Ramos (cell line): Measurements from ENCODE around the gene RHOBTB3.
"Not testable (repeated sequence)": the region's sequence is repeated elsewhere in the genome, so short reads cannot be mapped to it uniquely, and the experiment has no call there.

Experiments used
- in situ Hi-C: fragments of 300-500 bp; cut with MboI; formaldehyde crosslinking; loops from one replicate; pipeline ENCODE4 v1.14.3; 2022; ENCODE audit warnings: low sequenced_read_pairs; ENCODE audit not compliant: unreplicated experiment

Gene RHOBTB3

DNA sequence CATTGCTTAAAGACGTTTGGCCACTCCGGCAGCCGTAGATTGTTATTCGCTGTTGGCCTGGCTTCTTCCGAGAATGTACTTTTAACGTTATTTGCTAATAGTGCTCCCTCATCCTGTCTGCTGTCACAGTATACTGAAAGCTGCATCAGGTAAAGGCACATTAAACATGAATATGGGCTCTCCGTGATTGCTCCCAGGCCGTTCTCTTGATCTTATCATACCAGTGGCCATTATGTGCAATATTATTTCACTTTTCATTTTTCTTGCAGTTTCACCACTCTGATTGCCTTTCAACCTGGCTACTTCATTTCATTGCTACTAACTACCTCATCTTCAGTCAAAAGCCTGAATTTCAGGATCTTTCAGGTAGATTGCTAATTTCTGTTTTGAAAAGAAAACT, 57.4 kb downstream of the RHOBTB3 start:
- in situ Hi-C loops = no loop called here

DNA sequence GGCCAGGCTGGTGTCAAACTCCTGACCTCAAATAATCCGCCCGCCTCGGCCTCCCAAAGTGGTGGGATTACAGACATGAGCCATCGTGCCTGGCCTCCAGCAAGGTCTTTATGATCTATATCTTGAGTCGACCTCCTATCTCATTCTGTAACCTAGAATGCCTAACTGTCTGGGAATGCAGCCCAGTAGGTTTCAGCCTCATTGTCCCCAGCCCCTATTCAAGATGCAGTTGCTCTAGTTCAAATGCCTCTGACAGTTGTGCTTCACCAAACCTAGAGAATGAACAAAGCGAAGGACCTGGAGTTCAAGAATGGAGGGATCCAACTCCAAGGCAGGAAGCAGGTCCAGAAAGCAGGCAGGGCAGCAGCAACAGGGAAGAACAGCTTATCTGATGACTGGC, 60.6 kb downstream of the RHOBTB3 start:
- in situ Hi-C loops = no loop called here

- in situ Hi-C loops = no loop called here
Observed at GRCh38 chr5:95794070-95794516, 63.0 kb downstream of the RHOBTB3 start.

- in situ Hi-C loops = no loop called here
Observed at GRCh38 chr5:95797301-95797700, 66.2 kb downstream of the RHOBTB3 start.

DNA sequence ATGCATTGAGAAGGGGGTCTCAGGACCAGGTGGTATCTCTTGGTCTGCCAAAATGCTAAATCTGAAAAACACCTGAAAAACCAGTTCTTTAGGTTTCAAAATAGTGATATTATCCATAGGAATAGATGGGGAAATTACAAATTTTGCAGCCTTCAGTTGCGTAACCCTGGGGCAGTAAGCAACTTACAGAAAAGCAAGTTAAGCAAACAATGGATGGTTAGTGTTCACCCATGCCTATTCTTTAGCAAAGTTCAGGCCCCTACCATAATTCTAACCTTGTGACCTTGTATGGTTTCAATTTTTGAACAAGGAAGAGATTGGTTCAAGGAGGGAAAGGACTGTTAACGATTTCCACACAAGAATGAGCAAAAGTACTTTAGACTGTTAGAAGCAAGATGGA, 66.9 kb downstream of the RHOBTB3 start:
- in situ Hi-C loops = no loop called here

DNA sequence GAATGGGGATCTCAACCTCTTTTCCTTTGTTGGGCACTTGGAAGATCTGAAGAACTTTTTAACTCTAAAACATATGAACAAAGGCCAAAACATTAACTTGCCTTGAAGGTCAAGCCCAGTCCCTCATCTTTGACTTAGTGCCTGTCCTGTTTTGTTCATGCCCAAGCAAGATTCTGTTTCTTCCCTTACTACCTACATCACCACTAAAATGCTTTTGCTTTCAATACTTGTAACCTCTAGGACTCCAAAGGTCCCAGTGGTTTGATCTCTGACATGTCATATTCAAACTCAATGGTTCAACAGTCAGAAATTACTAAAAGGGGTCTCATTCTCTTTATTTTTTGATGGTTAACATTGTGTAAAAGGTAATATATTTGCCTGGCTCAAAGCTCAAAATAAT, 67.4 kb downstream of the RHOBTB3 start:
- in situ Hi-C loops = no loop called here

- in situ Hi-C loops = no loop called here
Observed at GRCh38 chr5:95799191-95799835, 68.2 kb downstream of the RHOBTB3 start.

DNA sequence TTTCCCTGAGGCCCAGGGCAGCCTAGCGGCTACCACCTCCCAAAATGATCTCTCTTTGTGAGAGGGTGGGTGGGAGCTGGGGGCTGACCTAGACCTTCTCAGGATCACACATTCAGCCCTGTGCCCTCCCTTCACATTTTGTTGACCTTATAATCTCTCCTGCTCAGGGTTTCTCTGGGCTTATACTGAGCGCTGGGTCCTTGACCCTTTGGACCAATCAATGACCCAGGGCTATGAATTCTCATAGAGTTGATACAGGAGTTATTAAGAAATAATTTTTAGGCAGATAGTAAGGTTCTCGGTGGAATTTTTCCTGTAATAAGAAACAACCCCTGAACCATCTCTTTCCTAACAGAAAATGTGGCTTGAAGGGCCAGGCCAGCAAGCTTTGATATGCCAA, 69.4 kb downstream of the RHOBTB3 start:
- in situ Hi-C loops = no loop called here

GRCh38 chr5:95801532-95801931, 70.4 kb downstream of the RHOBTB3 start:
- in situ Hi-C loops = no loop called here

DNA sequence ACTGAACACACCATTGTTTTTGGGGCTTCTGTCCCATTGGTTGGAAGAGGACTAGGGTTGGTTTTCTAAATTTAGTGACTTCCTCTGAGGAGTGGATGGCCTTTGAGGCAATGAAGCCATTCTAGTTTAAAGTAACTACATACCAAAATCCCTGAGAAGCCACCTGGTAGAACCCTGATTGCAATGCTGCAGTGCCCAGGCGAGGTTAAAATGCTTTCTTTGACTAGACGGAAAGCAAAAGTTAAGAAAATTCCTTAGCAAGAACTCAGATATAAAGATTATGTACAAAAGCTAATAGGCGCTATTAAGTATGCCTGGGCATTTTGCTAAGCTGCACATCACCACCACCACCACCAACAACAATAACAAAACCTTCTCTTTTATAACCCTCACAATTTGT, 70.8 kb downstream of the RHOBTB3 start:
- in situ Hi-C loops = no loop called here

DNA sequence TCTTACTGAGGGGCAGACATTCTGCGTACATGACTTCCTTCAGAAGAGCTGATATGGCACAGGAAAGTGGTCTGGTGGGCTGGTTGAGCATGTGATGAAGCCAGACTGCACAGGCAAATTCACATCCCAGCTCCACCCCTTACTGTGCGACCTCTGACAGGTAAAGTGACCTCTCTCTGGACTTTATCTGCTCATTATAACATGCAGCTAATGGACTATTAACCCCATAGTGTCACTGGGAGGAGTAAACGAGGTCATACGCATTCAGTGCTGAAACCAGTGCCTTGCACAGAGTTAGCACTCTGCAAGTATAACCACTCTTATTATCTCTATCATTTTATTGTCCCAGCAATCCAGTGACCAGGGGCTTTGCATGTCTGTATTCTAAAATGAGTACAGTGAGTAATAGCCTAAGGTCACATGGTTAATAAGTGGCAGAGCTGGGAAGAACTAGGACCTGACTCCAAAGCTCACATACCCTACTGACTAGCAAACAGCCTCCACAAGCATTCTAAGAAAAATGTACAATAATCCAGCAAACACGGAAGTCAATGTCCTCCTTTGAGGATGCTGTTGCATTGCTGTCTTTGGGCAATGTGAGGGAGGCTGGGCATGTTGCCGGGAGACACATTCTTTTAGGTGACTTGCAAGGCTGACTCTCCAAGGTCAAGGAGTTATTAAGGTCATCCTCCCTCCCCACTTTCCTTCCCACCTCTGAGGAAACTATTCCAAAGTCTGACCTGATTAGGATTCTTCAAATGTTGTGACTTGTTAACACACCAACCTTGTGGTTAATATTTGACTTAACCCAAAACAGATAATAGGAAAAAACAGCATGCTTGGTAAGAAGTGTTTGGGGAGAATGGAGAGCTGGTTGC, 72.4 kb downstream of the RHOBTB3 start:
- in situ Hi-C loops = no loop called here

DNA sequence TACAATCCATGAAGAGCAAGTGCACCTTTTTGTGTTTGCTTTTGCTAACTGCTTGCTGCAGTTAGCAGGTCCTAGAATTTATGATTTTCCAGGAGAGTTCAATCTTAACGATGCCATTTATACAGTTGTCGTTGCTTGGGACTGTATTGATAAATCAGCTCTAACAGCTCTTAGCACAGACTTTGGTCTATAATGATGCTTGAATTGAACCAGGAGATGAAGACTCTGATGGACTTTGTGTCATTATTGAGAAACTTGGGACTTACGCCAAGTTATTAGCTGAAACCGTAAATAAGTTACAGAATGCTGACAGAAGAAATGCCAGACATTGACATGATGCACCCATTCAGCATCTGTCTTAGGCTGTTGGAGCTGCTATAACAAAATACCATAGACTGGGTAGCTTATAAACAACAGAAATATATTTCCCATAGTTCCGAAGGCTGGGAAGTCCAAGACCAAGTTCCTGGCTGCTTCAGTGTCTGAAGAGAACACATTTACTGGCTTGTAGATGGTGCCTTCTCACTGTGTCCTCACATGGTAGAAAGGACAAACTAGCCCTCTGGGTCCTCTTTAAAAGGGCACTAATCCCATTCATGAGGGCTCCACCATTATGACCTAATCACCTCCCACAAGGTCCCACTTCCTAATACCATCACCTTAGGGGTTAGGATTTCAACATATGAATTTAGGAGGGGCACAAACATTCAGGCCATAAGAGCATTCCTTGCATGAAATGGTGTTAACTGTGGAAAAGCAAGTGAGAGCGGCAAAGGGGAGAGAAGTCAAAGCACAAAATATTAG, 73.8 kb downstream of the RHOBTB3 start:
- in situ Hi-C loops = no loop called here

DNA sequence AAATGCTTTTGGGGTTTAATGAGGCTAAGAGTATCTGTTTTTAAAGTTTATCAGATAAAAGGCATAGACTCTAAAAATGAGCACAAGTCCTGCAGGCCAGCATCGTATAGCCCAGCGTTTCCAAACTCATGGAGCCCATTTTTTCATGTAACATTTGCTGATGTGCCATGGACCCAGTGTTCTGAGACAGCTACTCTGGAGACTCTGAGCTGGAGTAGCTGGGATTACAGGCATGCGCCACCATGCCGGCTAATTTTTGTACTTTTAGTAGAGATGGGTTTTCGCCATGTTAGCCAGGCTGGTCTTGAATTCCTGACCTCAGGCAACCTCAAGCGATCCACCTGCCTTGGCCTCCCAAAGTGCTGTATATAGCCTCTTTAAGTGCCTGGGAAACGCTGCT, 75.6 kb downstream of the RHOBTB3 start:
- in situ Hi-C loops = no loop called here

DNA sequence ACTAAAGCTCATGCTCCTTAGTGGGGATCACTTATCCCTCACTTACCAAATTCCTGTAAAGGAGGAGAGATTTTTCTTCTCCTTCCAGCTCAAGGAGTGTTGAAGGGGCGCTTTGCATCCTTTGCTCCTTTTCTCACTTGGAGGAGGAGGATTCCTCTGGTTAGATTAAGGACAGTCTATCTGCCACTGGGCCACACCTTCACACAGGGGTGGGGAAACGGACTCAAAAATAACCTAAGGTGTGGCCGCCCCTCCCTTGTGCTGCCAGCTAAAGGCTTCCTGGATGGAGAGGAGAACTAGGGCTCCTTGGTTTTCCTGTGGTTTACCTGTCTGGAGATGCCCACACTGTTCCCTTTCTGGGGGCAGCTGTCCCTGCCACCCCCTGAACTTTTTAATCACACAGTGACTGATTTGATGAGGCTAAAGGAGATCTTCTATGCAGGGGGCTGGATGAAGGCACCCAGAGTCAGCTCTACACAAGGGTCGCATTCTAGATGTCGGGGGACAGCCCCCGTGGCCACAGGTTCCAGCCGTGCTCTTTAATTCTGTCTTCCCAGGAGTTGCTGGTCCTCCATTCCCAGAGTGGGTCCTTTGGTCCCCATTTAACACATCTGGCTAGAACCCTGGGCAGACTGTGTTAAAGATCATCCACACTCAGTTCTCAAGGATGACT, 77.0 kb downstream of the RHOBTB3 start:
- in situ Hi-C loops = no loop called here

GRCh38 chr5:95808686-95809413, 77.7 kb downstream of the RHOBTB3 start:
- in situ Hi-C loops = no loop called here

- in situ Hi-C loops = no loop called here
Observed at GRCh38 chr5:95809414-95809960, 78.4 kb downstream of the RHOBTB3 start.

DNA sequence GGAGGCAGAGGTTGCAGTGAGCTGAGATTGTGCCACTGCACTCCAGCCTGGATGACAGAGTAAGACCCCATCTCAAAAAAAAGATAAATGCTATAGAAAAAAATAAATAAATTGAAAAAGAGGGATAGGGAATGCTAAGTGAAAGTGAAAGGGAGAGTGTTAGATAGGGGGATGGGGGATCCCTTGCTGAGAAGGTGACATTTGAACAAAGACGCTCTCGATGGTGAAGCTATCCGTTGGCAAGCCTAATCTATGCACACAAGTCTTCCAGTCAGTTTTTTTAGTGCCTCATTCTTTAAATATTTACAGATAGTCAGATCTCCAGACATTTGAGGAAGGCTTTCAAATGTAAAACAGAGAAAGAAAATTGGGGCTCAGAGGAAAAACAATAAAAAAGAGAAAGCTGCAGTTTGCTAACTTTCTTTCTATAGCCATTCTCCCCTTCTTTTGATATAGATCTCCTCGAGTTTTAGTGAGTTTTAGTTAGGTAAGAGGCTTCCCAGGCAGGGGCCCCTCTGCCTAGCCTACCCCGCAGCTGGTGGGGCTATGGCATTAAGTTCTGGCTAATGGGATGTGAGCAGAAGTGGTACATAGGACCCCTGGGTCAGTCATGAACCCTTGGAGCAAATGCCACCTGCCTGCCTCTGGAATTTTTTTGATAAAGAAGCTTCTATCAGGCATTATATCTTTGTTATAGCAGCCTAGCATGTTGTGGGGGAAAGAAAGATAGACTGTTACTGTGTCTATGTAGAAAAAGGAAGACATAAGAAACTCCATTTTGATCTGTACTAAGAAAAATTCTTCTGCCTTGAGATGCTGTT, 79.4 kb downstream of the RHOBTB3 start:
- in situ Hi-C loops = no loop called here

DNA sequence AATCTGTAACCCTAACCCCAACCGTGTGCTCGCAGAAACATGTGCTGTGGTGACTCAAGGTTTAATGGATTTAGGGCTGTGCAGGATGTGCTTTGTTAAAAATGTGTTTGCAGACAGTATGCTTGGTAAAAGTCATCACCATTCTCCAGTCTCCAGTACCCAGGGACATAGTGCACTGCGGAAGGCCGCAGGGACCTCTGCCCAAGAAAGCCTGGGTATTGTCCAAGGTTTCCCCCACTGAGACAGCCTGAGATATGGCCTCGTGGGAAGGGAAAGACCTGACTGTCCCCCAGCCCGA, 79.9 kb downstream of the RHOBTB3 start:
- in situ Hi-C loops = not testable (repeated sequence)
